ENCODE results near the gene SH3RF1.

DNA sequence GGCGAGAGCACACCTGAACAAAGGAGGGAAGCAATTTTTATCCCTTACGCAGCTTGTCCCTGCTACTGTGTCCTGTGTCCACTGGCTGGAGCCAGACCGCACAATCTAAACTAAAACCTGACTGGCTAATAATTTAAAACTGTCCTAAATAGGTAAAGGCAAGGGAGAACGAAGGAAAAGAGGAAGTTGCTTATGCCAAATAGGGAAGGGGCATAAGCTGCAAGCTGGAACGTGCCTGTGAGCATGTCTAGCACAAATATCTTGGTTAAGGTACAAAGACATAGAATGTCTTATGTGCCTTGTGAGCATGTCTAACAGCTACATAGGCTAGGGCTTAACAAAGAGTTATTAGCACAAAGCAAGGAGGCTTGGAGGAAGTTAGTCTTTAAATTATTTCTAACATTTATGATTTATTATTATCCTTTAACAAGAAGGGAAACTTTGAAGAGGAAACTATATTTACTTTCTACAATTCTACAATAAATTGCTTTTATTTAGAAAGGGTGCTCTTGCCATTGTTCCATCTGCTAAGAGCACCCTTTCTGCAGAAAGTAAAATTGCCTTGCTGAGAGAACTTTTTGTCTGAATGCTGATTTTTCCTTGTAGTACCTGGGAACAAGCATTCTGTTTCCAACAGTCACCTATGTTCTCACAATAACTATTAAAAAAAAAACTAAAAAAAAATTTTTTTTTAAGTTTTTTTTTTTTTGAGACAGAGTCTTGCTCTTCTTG, 180.1 kb downstream of the SH3RF1 start:
- TF ChIP-seq, protein P1, sequence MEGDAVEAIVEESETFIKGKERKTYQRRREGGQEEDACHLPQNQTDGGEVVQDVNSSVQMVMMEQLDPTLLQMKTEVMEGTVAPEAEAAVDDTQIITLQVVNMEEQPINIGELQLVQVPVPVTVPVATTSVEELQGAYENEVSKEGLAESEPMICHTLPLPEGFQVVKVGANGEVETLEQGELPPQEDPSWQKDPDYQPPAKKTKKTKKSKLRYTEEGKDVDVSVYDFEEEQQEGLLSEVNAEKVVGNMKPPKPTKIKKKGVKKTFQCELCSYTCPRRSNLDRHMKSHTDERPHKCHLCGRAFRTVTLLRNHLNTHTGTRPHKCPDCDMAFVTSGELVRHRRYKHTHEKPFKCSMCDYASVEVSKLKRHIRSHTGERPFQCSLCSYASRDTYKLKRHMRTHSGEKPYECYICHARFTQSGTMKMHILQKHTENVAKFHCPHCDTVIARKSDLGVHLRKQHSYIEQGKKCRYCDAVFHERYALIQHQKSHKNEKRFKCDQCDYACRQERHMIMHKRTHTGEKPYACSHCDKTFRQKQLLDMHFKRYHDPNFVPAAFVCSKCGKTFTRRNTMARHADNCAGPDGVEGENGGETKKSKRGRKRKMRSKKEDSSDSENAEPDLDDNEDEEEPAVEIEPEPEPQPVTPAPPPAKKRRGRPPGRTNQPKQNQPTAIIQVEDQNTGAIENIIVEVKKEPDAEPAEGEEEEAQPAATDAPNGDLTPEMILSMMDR (IDR thresholded peaks at IDR 0.05) = no peak
- TF ChIP-seq EZH2 (IDR thresholded peaks at IDR 0.05) = no peak
- no peak for TF ChIP-seq EZH2phosphoT487 (IDR thresholded peaks at IDR 0.05)

Data from neural progenitor cell (in vitro differentiated cells).